GM23248 (cell line): ENCODE data around the gene SKIC3. TPM values are rescaled to one million over a fixed set of nuclear protein-coding genes. Genes with fewer than 3 reads are reported as not detected.

Experiments
- DNase-seq: peaks from one replicate; pipeline ENCODE4 v3.0.0-alpha.2; 2015
- H2AFZ ChIP-seq: fragments of 200-600 bp; sonication (generic); 2 replicates; pipeline ENCODE4 v1.6.1; 2016; ENCODE audit warnings: antibody characterized with exemption
- H3F3A ChIP-seq: fragments of 200-600 bp; sonication (generic); 2 replicates; pipeline ENCODE4 v1.6.1; 2016; ENCODE audit warnings: mild to moderate bottlenecking, antibody characterized with exemption, mixed run types; ENCODE audit not compliant: insufficient read depth
- H3K27ac ChIP-seq: fragments of 200-600 bp; sonication (generic); 2 replicates; pipeline ENCODE4 v1.5.1; 2016; ENCODE audit warnings: mild to moderate bottlenecking
- H3K27me3 ChIP-seq: fragments of 200-600 bp; sonication (generic); replicated peaks from 2 replicates; pipeline ENCODE4 v1.6.1; 2016; ENCODE audit warnings: mild to moderate bottlenecking; ENCODE audit not compliant: insufficient read depth
- H3K36me3 ChIP-seq: fragments of 200-600 bp; sonication (generic); 2 replicates; pipeline ENCODE4 v1.6.1; 2016; ENCODE audit warnings: low read depth, mild to moderate bottlenecking
- H3K4me1 ChIP-seq: fragments of 200-600 bp; sonication (generic); 2 replicates; pipeline ENCODE4 v1.6.1; 2016; ENCODE audit warnings: mild to moderate bottlenecking; ENCODE audit not compliant: insufficient read depth
- H3K4me2 ChIP-seq: fragments of 200-600 bp; sonication (generic); one replicate; pipeline ENCODE4 v1.6.1; 2016; ENCODE audit warnings: mild to moderate bottlenecking; ENCODE audit not compliant: unreplicated experiment
- H3K4me3 ChIP-seq: fragments of 200-600 bp; sonication (generic); 2 replicates; pipeline ENCODE4 v1.5.1; 2016; ENCODE audit warnings: mild to moderate bottlenecking
- H3K79me2 ChIP-seq: fragments of 200-600 bp; sonication (generic); 2 replicates; pipeline ENCODE4 v1.6.1; 2016; ENCODE audit warnings: mild to moderate bottlenecking; ENCODE audit not compliant: insufficient read depth
- H3K9ac ChIP-seq: fragments of 200-600 bp; sonication (generic); 2 replicates; pipeline ENCODE4 v1.6.1; 2016; ENCODE audit warnings: mild to moderate bottlenecking
- H3K9me2 ChIP-seq: fragments of 200-600 bp; sonication (generic); 2 replicates; pipeline ENCODE4 v1.6.1; 2016; ENCODE audit warnings: mixed run types, mild to moderate bottlenecking, moderate library complexity; ENCODE audit not compliant: insufficient read depth
- H3K9me3 ChIP-seq: fragments of 200-600 bp; sonication (generic); one replicate; pipeline ENCODE4 v1.6.1; 2017; ENCODE audit warnings: low read depth
- H4K20me1 ChIP-seq: fragments of 200-600 bp; sonication (generic); 2 replicates; pipeline ENCODE4 v1.6.0; 2016; ENCODE audit not compliant: insufficient read depth
- EZH2 ChIP-seq: fragments of 200-600 bp; sonication (generic); IDR thresholded peaks from 2 replicates; pipeline ENCODE4 v1.6.1; 2018; ENCODE audit warnings: antibody characterized with exemption, mild to moderate bottlenecking; ENCODE audit not compliant: insufficient read depth, poor library complexity, severe bottlenecking
- EZH2phosphoT487 ChIP-seq: fragments of 200-600 bp; sonication (generic); IDR thresholded peaks from 2 replicates; pipeline ENCODE4 v1.6.1; 2018; ENCODE audit warnings: antibody characterized with exemption, moderate library complexity, mild to moderate bottlenecking, low read depth; ENCODE audit not compliant: insufficient read depth
- WGBS, 2 experiments: methylation state at CpG; one replicate each; pipeline ENCODE4 v1.1.6; 2015 to 2017; ENCODE audit warnings: low lambda C conversion rate in 2 of 2, low coverage in 1 of 2; ENCODE audit errors: missing lambda C conversion rate in 2 of 2; 5-methylcytosine and 5-hydroxymethylcytosine counted together
- in situ Hi-C: fragments of 300-500 bp; cut with MboI; formaldehyde crosslinking; loops from 2 replicates; pipeline ENCODE4 v1.15.0; 2020
- polyA plus RNA-seq: library from polyadenylated mRNA; unstranded; fragments of >200 nt; fragmentation: Nextera tagmentation; extraction: Ambion mirVana; gene quantifications from 2 replicates; pipeline ENCODE4 v1.2.1, GENCODE V29; 2016
- total RNA-seq: library from RNA; depleted of rRNA; stranded (reverse); fragments of >200 nt; shearing (Covaris generic); gene quantifications from 2 replicates; pipeline ENCODE4 v1.2.3, GENCODE V29; 2014

The SKIC3 gene
- total and polyA plus RNA-seq, 2 experiments from 2014 or later = 77.6 to 101 TPM

GRCh38 chr5:95532415-95532814 is 22.4 kb downstream of the SKIC3 start:
- Histone ChIP-seq H3K4me3 (no peak overlapping the region), H4K20me1 (peaks cover 3% of the 10 kb centered on the region; the same call in 1 of the 2 replicates), H3K27ac (no peak overlapping the region), H3F3A (peaks cover 40% of the 10 kb centered on the region; the same call in 1 of the 2 replicates), H3K9ac (no peak overlapping the region), H3K9me3 (no peaks in the 10 kb centered on the region), H3K4me2 (no peak overlapping the region), H3K36me3 (peaks cover 29% of the 10 kb centered on the region), H3K79me2 (peaks cover 55% of the 10 kb centered on the region), H2AFZ (no peak overlapping the region), H3K27me3 (no peaks in the 10 kb centered on the region), H3K9me2 (no peaks in the 10 kb centered on the region), H3K4me1 (peaks cover 29% of the 10 kb centered on the region)
- 94 to 96% methylated on average over 2 of the region's 2 CpGs for WGBS, 2 experiments
- TF ChIP-seq EZH2phosphoT487 = no peak
- no peak for TF ChIP-seq EZH2
- no peak for DNase-seq
- in situ Hi-C loops = no loop called here

- H3K27ac ChIP-seq = no peak overlapping the region
- in situ Hi-C loops = no loop called here
These were observed 23.3 kb downstream of the SKIC3 start for GRCh38 chr5:95531491-95531890.

GRCh38 chr5:95530416-95530815 is 24.4 kb downstream of the SKIC3 start:
- Histone ChIP-seq H2AFZ (no peak overlapping the region), H3K4me3 (no peak overlapping the region), H3K27me3 (no peaks in the 10 kb centered on the region), H3F3A (peaks cover 32% of the 10 kb centered on the region; the same call in 1 of the 2 replicates), H3K9me3 (no peaks in the 10 kb centered on the region), H3K36me3 (peaks cover 31% of the 10 kb centered on the region), H3K79me2 (peaks cover 41% of the 10 kb centered on the region), H3K9me2 (no peaks in the 10 kb centered on the region), H3K27ac (peak overlapping the region; percentile 74), H3K4me1 (peaks cover 29% of the 10 kb centered on the region), H3K4me2 (peak overlapping the region; percentile 32), H3K9ac (peak overlapping the region; percentile 15; the same call in 1 of the 2 replicates), H4K20me1 (no peaks in the 10 kb centered on the region)
- WGBS, 2 experiments = 12 to 21% methylated on average over 2 of the region's 2 CpGs
- peak; percentile 98 for DNase-seq
- no peak for TF ChIP-seq EZH2phosphoT487
- no peak for TF ChIP-seq EZH2
- in situ Hi-C loops = no loop called here

More at GRCh38 chr5:95531491-95531890, 23.3 kb downstream of the SKIC3 start:
- Histone ChIP-seq H2AFZ (no peak overlapping the region), H4K20me1 (no peaks in the 10 kb centered on the region), H3K9ac (no peak overlapping the region), H3K9me2 (no peaks in the 10 kb centered on the region), H3K4me3 (no peak overlapping the region), H3K4me1 (peaks cover 29% of the 10 kb centered on the region), H3K36me3 (peaks cover 31% of the 10 kb centered on the region), H3K79me2 (peaks cover 46% of the 10 kb centered on the region), H3K9me3 (no peaks in the 10 kb centered on the region), H3K4me2 (no peak overlapping the region), H3K27me3 (no peaks in the 10 kb centered on the region), H3F3A (peaks cover 33% of the 10 kb centered on the region; the same call in 1 of the 2 replicates)
- DNase-seq = no peak
- TF ChIP-seq EZH2 = no peak
- no peak for TF ChIP-seq EZH2phosphoT487

GRCh38 chr5:95528565-95528964 is 26.2 kb downstream of the SKIC3 start:
- DNase-seq = no peak
- Histone ChIP-seq H3F3A (peaks cover 26% of the 10 kb centered on the region; the same call in 1 of the 2 replicates), H3K9me3 (no peaks in the 10 kb centered on the region), H3K9ac (no peak overlapping the region), H3K4me2 (no peak overlapping the region), H4K20me1 (no peaks in the 10 kb centered on the region), H3K4me1 (peaks cover 23% of the 10 kb centered on the region), H3K9me2 (no peaks in the 10 kb centered on the region), H3K4me3 (no peak overlapping the region), H3K36me3 (peaks cover 45% of the 10 kb centered on the region), H2AFZ (no peak overlapping the region), H3K27ac (no peak overlapping the region), H3K79me2 (peaks cover 38% of the 10 kb centered on the region), H3K27me3 (no peaks in the 10 kb centered on the region)
- TF ChIP-seq EZH2 (no peak), EZH2phosphoT487 (no peak)
- in situ Hi-C loops = no loop called here

GRCh38 chr5:95526871-95527270 is 27.9 kb downstream of the SKIC3 start:
- no peaks in the 10 kb centered on the region for H4K20me1 ChIP-seq
- H3K27ac ChIP-seq = no peak overlapping the region
- H3K4me1 ChIP-seq = peaks cover 16% of the 10 kb centered on the region
- TF ChIP-seq EZH2 = no peak
- TF ChIP-seq EZH2phosphoT487 = no peak
- no peak overlapping the region for H2AFZ ChIP-seq
- in situ Hi-C loops = no loop called here
- H3K9me3 ChIP-seq = no peaks in the 10 kb centered on the region
- 89 to 95% methylated on average over 2 of the region's 2 CpGs for WGBS, 2 experiments
- no peaks in the 10 kb centered on the region for H3K9me2 ChIP-seq
- DNase-seq = peak; percentile 21
- H3K9ac ChIP-seq = no peak overlapping the region
- H3K27me3 ChIP-seq = no peaks in the 10 kb centered on the region
- H3F3A ChIP-seq = peaks cover 12% of the 10 kb centered on the region; the same call in 1 of the 2 replicates
- peaks cover 21% of the 10 kb centered on the region for H3K79me2 ChIP-seq
- H3K4me2 ChIP-seq = no peak overlapping the region
- no peak overlapping the region for H3K4me3 ChIP-seq
- H3K36me3 ChIP-seq = peaks cover 58% of the 10 kb centered on the region
